Esophagus muscularis mucosa (tissue), 4 donors: Measurements from ENCODE around the gene RGS19. TPM values are rescaled to one million over a fixed set of nuclear protein-coding genes. Genes with fewer than 3 reads are reported as not detected.
"Not testable (repeated sequence)": the region's sequence is repeated elsewhere in the genome, so short reads cannot be mapped to it uniquely, and the experiment has no call there.

Experiments used
- DNase-seq: peaks from one replicate; pipeline ENCODE4 v3.0.0-alpha.2; 2017; ENCODE audit errors: extremely low spot score
- H3K27ac ChIP-seq, 4 donors: fragments of 200-600 bp; sonication (generic); replicated peaks in 1 of 4; 1 replicate in 3 of 4; 2 replicates in 1 of 4; pipeline ENCODE4 v1.5.1; 2016 to 2019; ENCODE audit warnings: mild to moderate bottlenecking in 1 of 4
- H3K27me3 ChIP-seq, 4 donors: fragments of 200-600 bp; sonication (generic); one replicate each; pipeline versions ENCODE4 v1.5.1 to v1.6.0; 2016 to 2019
- H3K36me3 ChIP-seq, 4 donors: fragments of 200-600 bp; sonication (generic); one replicate each; pipeline ENCODE4 v1.5.1; 2016 to 2019
- H3K4me1 ChIP-seq, 4 donors: fragments of 200-600 bp; sonication (generic); one replicate each; pipeline ENCODE4 v1.5.1; 2016 to 2019
- H3K4me3 ChIP-seq, 4 donors: fragments of 200-600 bp; sonication (generic); 1 replicate in 2 of 4; 2 replicates in 2 of 4; pipeline ENCODE4 v1.5.1; 2016 to 2019; ENCODE audit warnings: mild to moderate bottlenecking in 4 of 4, moderate library complexity in 1 of 4
- H3K9me3 ChIP-seq, 4 donors: fragments of 200-600 bp; sonication (generic); 1 replicate in 3 of 4; 2 replicates in 1 of 4; pipeline ENCODE4 v1.5.1; 2016 to 2019
- EP300 ChIP-seq: sonication (generic); formaldehyde crosslinking; IDR thresholded peaks from one replicate; pipeline ENCODE4 v1.6.1; 2017; ENCODE audit warnings: antibody characterized with exemption
- POLR2A ChIP-seq: fragments of 450-650 bp; IDR thresholded peaks from one replicate; pipeline ENCODE4 v1.6.1; 2017; ENCODE audit warnings: antibody characterized with exemption, moderate library complexity, mild to moderate bottlenecking, low read depth
- POLR2AphosphoS5 ChIP-seq, 2 donors: sonication (generic); formaldehyde crosslinking; IDR thresholded peaks; one replicate each; pipeline ENCODE4 v1.6.1; 2017; ENCODE audit warnings: antibody characterized with exemption in 2 of 2
- WGBS: methylation state at CpG from one replicate; pipeline ENCODE4 v1.1.5; 2018; 5-methylcytosine and 5-hydroxymethylcytosine counted together
- intact Hi-C: fragments of 100-400 bp; cut with DNase I; formaldehyde crosslinking; loops from one replicate; pipeline ENCODE4 v1.15.1; 2023
- total RNA-seq, 4 donors: library from RNA; depleted of rRNA; stranded (reverse); fragments of >200 nt; gene quantifications; one replicate each; pipeline versions ENCODE4 v1.1.0 to v1.2.1, GENCODE V29; 2016
- TF ChIP-seq, protein P1 (sequence below), 3 experiments: fragments of 200-600 bp in 2 of 3; fragments of 450-650 bp in 1 of 3; sonication (generic) in 2 of 3; IDR thresholded peaks; one replicate each; pipeline ENCODE4 v1.5.1; 2017 to 2019; ENCODE audit warnings: antibody characterized with exemption in 3 of 3, mild to moderate bottlenecking in 2 of 3, moderate library complexity in 1 of 3

The RGS19 gene
- total RNA-seq, 4 donors from 2014 or later, result 11.4 to 17.7 (median 12.7) TPM

DNA sequence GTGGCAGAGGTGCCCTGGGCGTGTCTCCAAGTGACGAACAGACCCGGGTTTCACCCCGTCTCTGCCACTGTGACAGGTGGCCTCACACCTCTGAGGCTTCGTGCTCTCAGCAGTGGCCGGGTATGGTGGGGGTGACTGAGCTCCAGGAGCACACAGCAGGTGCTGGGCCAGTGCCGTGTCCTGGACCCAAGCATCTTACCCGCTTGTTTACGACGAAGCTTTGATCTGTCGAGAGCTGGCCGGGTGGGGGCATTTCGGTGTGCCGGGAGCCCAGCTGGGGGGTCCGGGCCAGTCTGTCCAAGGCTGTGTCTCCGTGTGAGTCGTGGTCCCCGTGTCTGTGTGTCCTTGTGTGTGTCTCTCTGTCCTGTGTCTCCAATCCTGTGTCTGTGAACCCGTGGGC is 12.0 kb upstream of the RGS19 start:
- TF ChIP-seq EP300 (no peak), POLR2A (no peak), POLR2AphosphoS5 (IDR thresholded peaks at IDR 0.05) (no peak)
- TF ChIP-seq, protein P1, sequence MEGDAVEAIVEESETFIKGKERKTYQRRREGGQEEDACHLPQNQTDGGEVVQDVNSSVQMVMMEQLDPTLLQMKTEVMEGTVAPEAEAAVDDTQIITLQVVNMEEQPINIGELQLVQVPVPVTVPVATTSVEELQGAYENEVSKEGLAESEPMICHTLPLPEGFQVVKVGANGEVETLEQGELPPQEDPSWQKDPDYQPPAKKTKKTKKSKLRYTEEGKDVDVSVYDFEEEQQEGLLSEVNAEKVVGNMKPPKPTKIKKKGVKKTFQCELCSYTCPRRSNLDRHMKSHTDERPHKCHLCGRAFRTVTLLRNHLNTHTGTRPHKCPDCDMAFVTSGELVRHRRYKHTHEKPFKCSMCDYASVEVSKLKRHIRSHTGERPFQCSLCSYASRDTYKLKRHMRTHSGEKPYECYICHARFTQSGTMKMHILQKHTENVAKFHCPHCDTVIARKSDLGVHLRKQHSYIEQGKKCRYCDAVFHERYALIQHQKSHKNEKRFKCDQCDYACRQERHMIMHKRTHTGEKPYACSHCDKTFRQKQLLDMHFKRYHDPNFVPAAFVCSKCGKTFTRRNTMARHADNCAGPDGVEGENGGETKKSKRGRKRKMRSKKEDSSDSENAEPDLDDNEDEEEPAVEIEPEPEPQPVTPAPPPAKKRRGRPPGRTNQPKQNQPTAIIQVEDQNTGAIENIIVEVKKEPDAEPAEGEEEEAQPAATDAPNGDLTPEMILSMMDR (IDR thresholded peaks at IDR 0.05), result no peak
- peaks cover 0 to 55% (median 0%) of the 10 kb centered on the region in 4 donors for H3K27me3 ChIP-seq
- no peaks in the 10 kb centered on the region for H3K9me3 ChIP-seq
- no peak overlapping the region for H3K4me3 ChIP-seq
- no peak overlapping the region for H3K27ac ChIP-seq
- no peaks in the 10 kb centered on the region for H3K36me3 ChIP-seq
- intact Hi-C loops, result no loop called here
- H3K4me1 ChIP-seq, result no peaks in the 10 kb centered on the region
- 72% methylated on average over 12 of the region's 19 CpGs for WGBS
- DNase-seq, result no peak

DNA sequence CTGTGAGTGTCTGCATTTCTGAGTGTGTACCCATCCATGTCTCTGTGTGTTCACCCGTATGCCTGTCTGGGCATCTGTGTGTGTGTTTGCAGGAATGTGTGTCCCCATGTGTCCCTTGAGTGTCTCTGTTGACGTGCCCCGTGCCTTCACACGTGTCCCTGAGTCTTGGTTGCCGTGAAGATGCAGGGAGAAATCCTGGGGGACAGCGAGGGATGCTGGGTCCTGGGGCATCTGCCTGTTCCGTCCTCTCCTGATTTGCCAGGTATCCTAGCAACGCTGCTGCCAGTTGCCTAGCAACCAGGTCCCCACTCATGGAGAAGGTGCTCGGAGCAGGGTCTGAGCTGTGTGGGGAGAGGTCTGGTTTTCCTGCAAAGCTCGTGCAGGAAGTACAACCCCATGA is 10.8 kb upstream of the RGS19 start:
- TF ChIP-seq POLR2AphosphoS5 (IDR thresholded peaks at IDR 0.05) (no peak), POLR2A (no peak), EP300 (no peak)
- TF ChIP-seq, protein P1 (IDR thresholded peaks at IDR 0.05), result no peak
- Histone ChIP-seq H3K27ac (no peak overlapping the region), H3K36me3 (no peaks in the 10 kb centered on the region), H3K4me3 (no peak overlapping the region), H3K27me3 (peaks cover 0 to 55% (median under 1%) of the 10 kb centered on the region in 4 donors), H3K9me3 (no peaks in the 10 kb centered on the region), H3K4me1 (no peaks in the 10 kb centered on the region)
- 62% methylated on average over 7 of the region's 10 CpGs for WGBS
- DNase-seq, result no peak
- intact Hi-C loops, result no loop called here

- peaks cover 6 to 15% (median 12%) of the 10 kb centered on the region in 4 donors for H3K4me1 ChIP-seq
- H3K36me3 ChIP-seq, intact Hi-C loops, H3K9me3 ChIP-seq, DNase-seq, H3K4me3 ChIP-seq, H3K27ac ChIP-seq: not testable (repeated sequence)
- peaks cover 0 to 70% (median 16%) of the 10 kb centered on the region in 4 donors for H3K27me3 ChIP-seq
These were observed 9.3 kb upstream of the RGS19 start for GRCh38 chr20:64088586-64088985.

DNA sequence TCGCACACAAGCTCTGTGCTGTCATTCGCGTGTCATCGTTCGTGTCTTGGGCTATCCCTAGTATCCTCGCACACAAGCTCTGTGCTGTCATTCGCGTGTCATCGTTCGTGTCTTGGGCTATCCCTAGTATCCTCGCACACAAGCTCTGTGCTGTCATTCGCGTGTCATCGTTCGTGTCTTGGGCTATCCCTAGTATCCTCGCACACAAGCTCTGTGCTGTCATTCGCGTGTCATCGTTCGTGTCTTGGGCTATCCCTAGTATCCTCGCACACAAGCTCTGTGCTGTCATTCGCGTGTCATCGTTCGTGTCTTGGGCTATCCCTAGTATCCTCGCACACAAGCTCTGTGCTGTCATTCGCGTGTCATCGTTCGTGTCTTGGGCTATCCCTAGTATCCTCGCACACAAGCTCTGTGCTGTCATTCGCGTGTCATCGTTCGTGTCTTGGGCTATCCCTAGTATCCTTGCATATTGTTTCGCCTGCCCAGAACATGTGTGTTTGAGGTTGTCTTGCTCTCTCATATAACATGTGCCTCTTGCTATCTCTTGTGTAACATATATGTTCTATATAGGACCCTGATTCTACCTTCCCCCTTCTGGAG is 8.0 kb upstream of the RGS19 start:
- H3K4me3 ChIP-seq, intact Hi-C loops, H3K36me3 ChIP-seq, H3K27ac ChIP-seq, H3K9me3 ChIP-seq, DNase-seq: not testable (repeated sequence)
- Histone ChIP-seq H3K4me1 (peaks cover 10 to 28% (median 21%) of the 10 kb centered on the region in 4 donors), H3K27me3 (peaks cover 0 to 74% (median 16%) of the 10 kb centered on the region in 4 donors)
- 97% methylated on average over 8 of the region's 36 CpGs for WGBS

GRCh38 chr20:64086801-64087200 is 7.5 kb upstream of the RGS19 start:
- Histone ChIP-seq H3K27me3 (peaks cover 0 to 72% (median 16%) of the 10 kb centered on the region in 4 donors), H3K4me1 (peaks cover 10 to 28% (median 23%) of the 10 kb centered on the region in 4 donors), H3K27ac (no peak overlapping the region), H3K36me3 (no peaks in the 10 kb centered on the region), H3K9me3 (no peaks in the 10 kb centered on the region), H3K4me3 (no peak overlapping the region)
- 80% methylated on average over 5 of the region's 11 CpGs for WGBS
- DNase-seq, result no peak
- intact Hi-C loops, result no loop called here
- TF ChIP-seq POLR2AphosphoS5 (IDR thresholded peaks at IDR 0.05) (no peak), EP300 (no peak)

- peaks cover 17 to 35% (median 31%) of the 10 kb centered on the region in 4 donors for H3K4me1 ChIP-seq
- no peak overlapping the region for H3K4me3 ChIP-seq
- no peaks in the 10 kb centered on the region for H3K36me3 ChIP-seq
- no peaks in the 10 kb centered on the region for H3K9me3 ChIP-seq
- 10% methylated on average over 2 of the region's 23 CpGs for WGBS
- TF ChIP-seq POLR2A (no peak), POLR2AphosphoS5 (IDR thresholded peaks at IDR 0.05) (no peak), EP300 (no peak)
- TF ChIP-seq, protein P1 (IDR thresholded peaks at IDR 0.05), result no peak
- DNase-seq, result no peak
- intact Hi-C loops, result loop anchor here (5.0 kb wide), 1 partner anchor 38 kb away; no protein-coding TSS in a partner anchor
- H3K27ac ChIP-seq, result no peak overlapping the region
- H3K27me3 ChIP-seq, result peaks cover 0 to 68% (median 16%) of the 10 kb centered on the region in 4 donors
These were observed 5.4 kb upstream of the RGS19 start for GRCh38 chr20:64084685-64085152.
